Thymus (tissue), 14 donors: ENCODE measurements around the gene OPHN1. TPM values are rescaled to one million over a fixed set of nuclear protein-coding genes. Genes with fewer than 3 reads are reported as not detected.
A peak's percentile ranks its signal among the peaks of the same experiment; 100 is the strongest.

ENCODE experiments used
- DNase-seq, 9 donors: peaks; one replicate each; pipeline ENCODE4 v3.0.0-alpha.2; 2013; ENCODE audit warnings: low spot score in 9 of 9, low read depth in 6 of 9, missing footprints in 1 of 9
- H3K27ac ChIP-seq, 2 donors: one replicate each; pipeline ENCODE4 v1.5.1; 2013; ENCODE audit warnings: control low read depth in 1 of 2, low read depth in 1 of 2, low read length in 1 of 2, mild to moderate bottlenecking in 1 of 2, moderate library complexity in 1 of 2
- H3K27me3 ChIP-seq, 2 donors: one replicate each; pipeline ENCODE4 v1.5.1; 2013; ENCODE audit warnings: low read length in 1 of 2; ENCODE audit not compliant: control insufficient read depth in 2 of 2, insufficient read depth in 1 of 2
- H3K36me3 ChIP-seq, 2 donors: one replicate each; pipeline ENCODE4 v1.5.1; 2013; ENCODE audit warnings: low read length in 1 of 2, mild to moderate bottlenecking in 1 of 2, moderate library complexity in 1 of 2; ENCODE audit not compliant: control insufficient read depth in 2 of 2, insufficient read depth in 2 of 2
- H3K4me1 ChIP-seq, 2 donors: one replicate each; pipeline ENCODE4 v1.5.1; 2013; ENCODE audit warnings: low read length in 2 of 2; ENCODE audit not compliant: control insufficient read depth in 2 of 2, insufficient read depth in 2 of 2
- H3K4me3 ChIP-seq, 2 donors: one replicate each; pipeline ENCODE4 v1.5.1; 2013; ENCODE audit warnings: low read length in 2 of 2, control low read depth in 1 of 2, mild to moderate bottlenecking in 1 of 2
- H3K9me3 ChIP-seq, 2 donors: one replicate each; pipeline ENCODE4 v1.5.1; 2013; ENCODE audit warnings: low read length in 1 of 2, mild to moderate bottlenecking in 1 of 2; ENCODE audit not compliant: control insufficient read depth in 2 of 2, insufficient read depth in 1 of 2
- WGBS: extraction: QIAGEN DNeasy Blood & Tissue Kit; methylation state at CpG from one replicate; pipeline ENCODE4 v1.1.7; 2013; 5-methylcytosine and 5-hydroxymethylcytosine counted together
- long read RNA-seq, 10 donors: transcript quantifications; one replicate each; lab custom pipeline, GENCODE V29; 2026
- polyA plus RNA-seq: library from polyadenylated mRNA; stranded (reverse); fragments of 200-250 nt; gene quantifications from one replicate; pipeline ENCODE4 v1.2.3, GENCODE V29; 2013
- total RNA-seq: library from RNA; stranded (reverse); fragments of 120-200 nt; gene quantifications from one replicate; pipeline ENCODE4 v1.2.4, GENCODE V29; 2013
- donor health status: healthy.

The OPHN1 gene
- 1.2 TPM for total RNA-seq
- 0.64 TPM for polyA plus RNA-seq
- long read RNA-seq, donor 1, result 0 reads
- long read RNA-seq, donor 2, full-length matches to known transcripts, result 1 of 1 reads
- long read RNA-seq, donor 2, partial matches to known transcripts, result 0 of 1 reads
- long read RNA-seq, donor 2, other reads (novel, unspliced or antisense), result 0 of 1 reads
- long read RNA-seq, donor 3, partial matches to known transcripts, result 11 of 11 reads
- long read RNA-seq, donor 3, other reads (novel, unspliced or antisense), result 0 of 11 reads
- long read RNA-seq, donor 4, result 0 reads
- long read RNA-seq, donor 5, result 0 reads
- long read RNA-seq, donor 6, result 0 reads
- long read RNA-seq, donor 7, result 0 reads
- long read RNA-seq, donor 8, result 0 reads
- long read RNA-seq, donor 9, result 0 reads
- long read RNA-seq, donor 10, result 0 reads

GRCh38 chrX:68433155-68433980, at the start of gene OPHN1:
OPHN1 (minus strand) TSS chrX:68433495; CDS start chrX:68433020, 475 bp downstream.
- H3K4me1 ChIP-seq, result no peaks in the 10 kb centered on the region
- WGBS, result 1% methylated on average over 57 of the region's 57 CpGs
- peaks cover 6 to 36% of the 10 kb centered on the region in 2 donors for H3K27me3 ChIP-seq
- peak in 1 of 9 donors; percentile 31 for DNase-seq
- H3K36me3 ChIP-seq, result no peaks in the 10 kb centered on the region
- peak within 1 kb of the TSS; percentile 38 for H3K4me3 ChIP-seq
- no peak within 1 kb of the TSS for H3K27ac ChIP-seq
- H3K9me3 ChIP-seq, result no peaks in the 10 kb centered on the region

- WGBS, result 90% methylated on average over 1 of the region's 1 CpG
Observed at GRCh38 chrX:68480969-68481368, 47.7 kb upstream of the OPHN1 start.

GRCh38 chrX:68464796-68465195, 31.5 kb upstream of the OPHN1 start:
- WGBS, result 91% methylated on average over 4 of the region's 4 CpGs
- H3K9me3 ChIP-seq, result no peaks in the 10 kb centered on the region
- DNase-seq, result no peak
- H3K27me3 ChIP-seq, result no peaks in the 10 kb centered on the region
- no peaks in the 10 kb centered on the region for H3K36me3 ChIP-seq
- H3K4me1 ChIP-seq, result no peaks in the 10 kb centered on the region
- H3K27ac ChIP-seq, result no peak overlapping the region
- no peak overlapping the region for H3K4me3 ChIP-seq

More at GRCh38 chrX:68480969-68481368, 47.7 kb upstream of the OPHN1 start:
- Histone ChIP-seq H3K9me3 (no peaks in the 10 kb centered on the region), H3K4me1 (no peaks in the 10 kb centered on the region), H3K27ac (no peak overlapping the region), H3K4me3 (no peak overlapping the region), H3K27me3 (no peaks in the 10 kb centered on the region), H3K36me3 (no peaks in the 10 kb centered on the region)
- DNase-seq, result no peak

- Histone ChIP-seq H3K27ac (no peak overlapping the region), H3K36me3 (no peaks in the 10 kb centered on the region), H3K4me1 (no peaks in the 10 kb centered on the region), H3K4me3 (no peak overlapping the region), H3K9me3 (no peaks in the 10 kb centered on the region), H3K27me3 (no peaks in the 10 kb centered on the region)
- WGBS, result 96% methylated on average over 1 of the region's 1 CpG
- DNase-seq, result no peak
Observed at GRCh38 chrX:68463880-68464279, 30.6 kb upstream of the OPHN1 start.

- Histone ChIP-seq H3K27me3 (no peaks in the 10 kb centered on the region), H3K4me3 (no peak overlapping the region), H3K4me1 (no peaks in the 10 kb centered on the region), H3K27ac (no peak overlapping the region), H3K36me3 (no peaks in the 10 kb centered on the region), H3K9me3 (no peaks in the 10 kb centered on the region)
- WGBS, result 28% methylated on average over 8 of the region's 8 CpGs
- peak in 5 of 9 donors; percentile 1 to 47 (median 6) for DNase-seq
Observed at GRCh38 chrX:68462653-68463052, 29.4 kb upstream of the OPHN1 start.

- Histone ChIP-seq H3K36me3 (no peaks in the 10 kb centered on the region), H3K4me1 (no peaks in the 10 kb centered on the region), H3K27me3 (no peaks in the 10 kb centered on the region), H3K9me3 (no peaks in the 10 kb centered on the region), H3K4me3 (no peak overlapping the region), H3K27ac (no peak overlapping the region)
- no peak for DNase-seq
- 94% methylated on average over 8 of the region's 8 CpGs for WGBS
Observed at GRCh38 chrX:68462197-68462596, 28.9 kb upstream of the OPHN1 start.

- H3K4me1 ChIP-seq, result no peaks in the 10 kb centered on the region
- no peak for DNase-seq
- H3K4me3 ChIP-seq, result no peak overlapping the region
- no peak overlapping the region for H3K27ac ChIP-seq
- no peaks in the 10 kb centered on the region for H3K27me3 ChIP-seq
- H3K36me3 ChIP-seq, result no peaks in the 10 kb centered on the region
- H3K9me3 ChIP-seq, result no peaks in the 10 kb centered on the region
Observed at GRCh38 chrX:68461576-68461975, 28.3 kb upstream of the OPHN1 start.

GRCh38 chrX:68461093-68461492, 27.8 kb upstream of the OPHN1 start:
- Histone ChIP-seq H3K36me3 (no peaks in the 10 kb centered on the region), H3K27ac (no peak overlapping the region), H3K9me3 (no peaks in the 10 kb centered on the region), H3K27me3 (no peaks in the 10 kb centered on the region), H3K4me3 (no peak overlapping the region), H3K4me1 (no peaks in the 10 kb centered on the region)
- no peak for DNase-seq
- WGBS, result 82% methylated on average over 6 of the region's 6 CpGs

- 97% methylated on average over 4 of the region's 4 CpGs for WGBS
- H3K4me1 ChIP-seq, result no peaks in the 10 kb centered on the region
- no peak for DNase-seq
- H3K9me3 ChIP-seq, result no peaks in the 10 kb centered on the region
- H3K27me3 ChIP-seq, result no peaks in the 10 kb centered on the region
- no peak overlapping the region for H3K27ac ChIP-seq
- H3K4me3 ChIP-seq, result no peak overlapping the region
- H3K36me3 ChIP-seq, result no peaks in the 10 kb centered on the region
Observed at GRCh38 chrX:68455151-68455510, 21.8 kb upstream of the OPHN1 start.
